Tibial nerve (tissue), 4 donors: ENCODE data around the gene PABPN1L. TPM values are rescaled to one million over a fixed set of nuclear protein-coding genes. Genes with fewer than 3 reads are reported as not detected.

Experiments
- DNase-seq, 2 donors: peaks; one replicate each; pipeline ENCODE4 v3.0.0-alpha.2; 2019; ENCODE audit warnings: low spot score in 2 of 2
- H3K27ac ChIP-seq, 4 donors: fragments of 200-600 bp; sonication (generic) in 3 of 4; one replicate each; pipeline ENCODE4 v1.5.1; 2017 to 2019; ENCODE audit warnings: mild to moderate bottlenecking in 1 of 4
- H3K27me3 ChIP-seq, 2 donors: fragments of 200-600 bp; sonication (generic) in 1 of 2; one replicate each; pipeline versions ENCODE4 v1.5.1 to v1.6.0; 2017 to 2019
- H3K36me3 ChIP-seq, 3 donors: fragments of 200-600 bp; sonication (generic); one replicate each; pipeline ENCODE4 v1.5.1; 2018 to 2019
- H3K4me1 ChIP-seq, 4 donors: fragments of 200-600 bp; sonication (generic) in 3 of 4; one replicate each; pipeline ENCODE4 v1.5.1; 2017 to 2019
- H3K4me3 ChIP-seq, 4 donors: fragments of 200-600 bp; sonication (generic) in 3 of 4; one replicate each; pipeline ENCODE4 v1.5.1; 2017 to 2019; ENCODE audit warnings: mild to moderate bottlenecking in 1 of 4, moderate library complexity in 1 of 4
- H3K9me3 ChIP-seq, 4 donors: fragments of 200-600 bp; sonication (generic) in 3 of 4; one replicate each; pipeline ENCODE4 v1.5.1; 2017 to 2019
- EP300 ChIP-seq, 2 donors: sonication (generic); formaldehyde crosslinking; IDR thresholded peaks; one replicate each; pipeline ENCODE4 v1.6.1; 2017; ENCODE audit warnings: antibody characterized with exemption in 2 of 2, mild to moderate bottlenecking in 1 of 2
- POLR2A ChIP-seq, 2 donors: fragments of 450-650 bp; IDR thresholded peaks; one replicate each; pipeline ENCODE4 v1.6.1; 2017; ENCODE audit warnings: antibody characterized with exemption in 2 of 2, mild to moderate bottlenecking in 2 of 2, moderate library complexity in 2 of 2
- WGBS, 2 donors: methylation state at CpG; one replicate each; pipeline ENCODE4 v1.1.5; 2018; 5-methylcytosine and 5-hydroxymethylcytosine counted together
- total RNA-seq, 4 donors: library from RNA; depleted of rRNA; stranded (reverse); fragments of >200 nt; gene quantifications; one replicate each; pipeline ENCODE4 v1.1.0, GENCODE V29; 2016
- TF ChIP-seq, protein P1 (sequence below), 5 experiments: fragments of 200-600 bp in 3 of 5; fragments of 450-650 bp in 2 of 5; sonication (generic) in 3 of 5; IDR thresholded peaks; one replicate each; pipeline ENCODE4 v1.5.1; 2016 to 2019; ENCODE audit warnings: antibody characterized with exemption in 5 of 5, mild to moderate bottlenecking in 3 of 5, moderate library complexity in 2 of 5

The PABPN1L gene
- total RNA-seq, 4 donors from 2014 or later, result not detected

DNA sequence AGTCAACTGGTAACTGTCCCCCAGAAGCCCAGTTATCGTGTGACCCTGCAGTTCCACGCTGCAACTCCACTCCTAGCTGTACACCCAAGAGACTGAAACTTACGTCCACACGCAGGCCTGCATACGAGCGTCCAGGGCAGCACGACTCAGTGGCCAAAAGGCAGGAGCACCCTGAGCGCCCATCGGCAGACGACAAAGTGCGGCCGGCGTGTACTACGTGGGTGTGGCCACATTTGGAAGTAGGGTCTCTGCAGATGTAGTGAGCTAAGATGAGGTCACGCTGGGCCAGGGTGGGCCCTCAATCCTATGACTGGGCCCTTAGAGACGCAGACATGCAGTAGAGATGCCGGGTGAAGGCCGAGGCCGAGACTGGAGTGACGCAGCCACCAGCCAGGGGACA is 23.2 kb downstream of the PABPN1L start:
- no peak overlapping the region for H3K4me3 ChIP-seq
- no peak for DNase-seq
- H3K9me3 ChIP-seq, result no peaks in the 10 kb centered on the region
- peaks cover 0 to 74% (median 10%) of the 10 kb centered on the region in 3 donors for H3K36me3 ChIP-seq
- no peak for TF ChIP-seq EP300 (IDR thresholded peaks at IDR 0.05)
- TF ChIP-seq POLR2A (IDR thresholded peaks at IDR 0.05), result no peak
- TF ChIP-seq, protein P1, sequence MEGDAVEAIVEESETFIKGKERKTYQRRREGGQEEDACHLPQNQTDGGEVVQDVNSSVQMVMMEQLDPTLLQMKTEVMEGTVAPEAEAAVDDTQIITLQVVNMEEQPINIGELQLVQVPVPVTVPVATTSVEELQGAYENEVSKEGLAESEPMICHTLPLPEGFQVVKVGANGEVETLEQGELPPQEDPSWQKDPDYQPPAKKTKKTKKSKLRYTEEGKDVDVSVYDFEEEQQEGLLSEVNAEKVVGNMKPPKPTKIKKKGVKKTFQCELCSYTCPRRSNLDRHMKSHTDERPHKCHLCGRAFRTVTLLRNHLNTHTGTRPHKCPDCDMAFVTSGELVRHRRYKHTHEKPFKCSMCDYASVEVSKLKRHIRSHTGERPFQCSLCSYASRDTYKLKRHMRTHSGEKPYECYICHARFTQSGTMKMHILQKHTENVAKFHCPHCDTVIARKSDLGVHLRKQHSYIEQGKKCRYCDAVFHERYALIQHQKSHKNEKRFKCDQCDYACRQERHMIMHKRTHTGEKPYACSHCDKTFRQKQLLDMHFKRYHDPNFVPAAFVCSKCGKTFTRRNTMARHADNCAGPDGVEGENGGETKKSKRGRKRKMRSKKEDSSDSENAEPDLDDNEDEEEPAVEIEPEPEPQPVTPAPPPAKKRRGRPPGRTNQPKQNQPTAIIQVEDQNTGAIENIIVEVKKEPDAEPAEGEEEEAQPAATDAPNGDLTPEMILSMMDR (IDR thresholded peaks at IDR 0.05), result no peak
- H3K4me1 ChIP-seq, result no peaks in the 10 kb centered on the region
- H3K27me3 ChIP-seq, result no peaks in the 10 kb centered on the region
- 89 to 92% methylated on average over 20 of the region's 20 CpGs for WGBS, 2 donors
- H3K27ac ChIP-seq, result no peak overlapping the region

DNA sequence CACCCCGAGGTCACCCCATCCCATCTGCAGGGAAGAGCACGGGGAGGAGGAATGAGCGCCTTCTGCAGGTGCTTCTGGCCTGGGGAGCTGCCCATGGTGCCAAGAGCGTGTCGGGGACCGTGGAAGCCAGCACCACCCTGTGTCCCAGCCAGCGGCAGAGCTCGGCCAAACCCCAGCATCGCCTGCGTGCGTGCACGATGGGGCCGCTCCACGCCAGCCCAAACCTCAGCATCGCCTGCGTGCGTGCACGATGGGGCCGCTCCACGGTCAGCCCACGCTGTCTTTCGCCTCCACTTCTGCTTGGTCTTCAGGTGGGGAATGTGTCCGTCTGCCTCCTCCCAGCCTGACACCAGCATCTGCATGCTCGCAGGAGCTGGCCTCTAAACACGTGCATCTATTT is 23.7 kb downstream of the PABPN1L start:
- TF ChIP-seq, protein P1 (IDR thresholded peaks at IDR 0.05), result no peak
- TF ChIP-seq POLR2A (IDR thresholded peaks at IDR 0.05) (no peak), EP300 (IDR thresholded peaks at IDR 0.05) (no peak)
- WGBS, 2 donors, result 90 to 92% methylated on average over 17 to 25 of the region's 25 CpGs

DNA sequence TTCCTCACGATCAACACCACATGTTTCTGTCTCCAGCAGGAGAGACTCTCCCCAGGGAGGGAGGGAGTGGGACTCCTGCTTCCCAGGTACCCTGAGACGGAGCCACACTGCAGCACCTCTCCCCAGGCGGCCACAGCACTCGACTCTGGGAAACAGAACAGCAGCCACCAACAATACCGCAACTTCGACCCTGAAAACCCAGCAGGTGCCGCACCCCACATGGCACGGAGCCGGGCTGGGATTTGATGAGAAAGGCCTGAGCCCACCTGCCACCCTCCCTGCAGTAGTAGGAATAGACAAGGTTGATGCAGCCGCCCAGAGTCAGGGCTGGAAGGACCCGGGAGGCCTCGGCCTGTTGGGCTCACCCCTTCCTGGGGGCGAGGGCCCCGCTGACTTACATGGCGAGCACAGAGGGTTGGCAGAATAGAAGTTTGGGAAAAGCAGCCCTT is 24.1 kb downstream of the PABPN1L start:
- H3K4me1 ChIP-seq, result no peaks in the 10 kb centered on the region
- H3K9me3 ChIP-seq, result no peaks in the 10 kb centered on the region
- H3K27me3 ChIP-seq, result no peaks in the 10 kb centered on the region
- DNase-seq, result no peak
- H3K27ac ChIP-seq, result no peak overlapping the region
- no peak overlapping the region for H3K4me3 ChIP-seq
- TF ChIP-seq, protein P1 (IDR thresholded peaks at IDR 0.05), result no peak
- no peak for TF ChIP-seq POLR2A (IDR thresholded peaks at IDR 0.05)
- TF ChIP-seq EP300 (IDR thresholded peaks at IDR 0.05), result no peak
- H3K36me3 ChIP-seq, result peaks cover 0 to 74% (median 10%) of the 10 kb centered on the region in 3 donors
- WGBS, 2 donors, result 78 to 96% methylated on average over 2 to 15 of the region's 15 CpGs

More for the DNA sequence above, 23.7 kb downstream of the PABPN1L start:
- Histone ChIP-seq H3K9me3 (no peaks in the 10 kb centered on the region), H3K27me3 (no peaks in the 10 kb centered on the region), H3K27ac (no peak overlapping the region), H3K4me1 (no peaks in the 10 kb centered on the region), H3K4me3 (no peak overlapping the region), H3K36me3 (peaks cover 0 to 74% (median 10%) of the 10 kb centered on the region in 3 donors)
- DNase-seq, result no peak

DNA sequence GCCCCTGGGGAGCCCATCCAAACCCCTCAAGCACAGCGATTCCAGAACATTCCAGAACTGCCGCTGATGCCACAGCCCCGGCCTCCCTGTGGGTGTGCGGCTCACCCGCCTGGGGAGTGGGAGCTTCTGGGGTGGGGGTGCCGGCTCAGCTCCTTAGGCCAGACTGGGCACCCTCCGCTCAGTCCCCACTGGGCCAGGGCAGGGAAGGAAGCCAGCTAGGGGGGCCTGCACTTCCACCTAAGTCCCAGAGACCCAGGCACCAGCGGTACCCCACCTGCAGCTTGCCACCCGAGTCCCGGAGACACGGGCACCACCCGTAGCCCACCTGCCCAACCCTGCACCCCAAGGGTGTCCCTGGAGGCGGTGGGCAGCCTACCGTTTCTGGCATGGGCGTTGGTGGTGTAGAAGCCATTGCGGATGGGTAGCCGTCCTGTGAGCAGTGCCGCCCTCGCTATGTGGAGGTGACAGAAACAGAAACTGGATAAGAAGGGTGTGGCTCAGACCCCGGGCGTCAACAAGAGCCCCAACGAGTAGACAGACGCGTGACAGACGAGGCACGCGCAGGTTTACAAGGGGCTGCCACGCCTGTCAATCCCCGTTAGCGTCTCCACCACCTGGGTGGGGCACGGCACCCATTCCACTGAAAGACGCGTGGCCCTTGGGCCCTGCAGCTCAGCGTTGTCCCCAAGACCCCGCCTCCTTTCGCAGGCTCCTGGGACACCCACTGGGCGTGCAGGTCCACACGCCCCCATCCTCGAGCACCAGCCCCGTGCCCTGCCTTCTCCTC is 24.7 kb downstream of the PABPN1L start:
- WGBS, 2 donors, result 91 to 94% methylated on average over 26 to 38 of the region's 40 CpGs
- Histone ChIP-seq H3K4me3 (no peak overlapping the region), H3K9me3 (no peaks in the 10 kb centered on the region), H3K36me3 (peaks cover 0 to 72% (median 10%) of the 10 kb centered on the region in 3 donors), H3K27me3 (no peaks in the 10 kb centered on the region), H3K27ac (no peak overlapping the region), H3K4me1 (no peaks in the 10 kb centered on the region)
- TF ChIP-seq, protein P1 (IDR thresholded peaks at IDR 0.05), result no peak
- TF ChIP-seq EP300 (IDR thresholded peaks at IDR 0.05) (no peak), POLR2A (IDR thresholded peaks at IDR 0.05) (no peak)
- no peak for DNase-seq

DNA sequence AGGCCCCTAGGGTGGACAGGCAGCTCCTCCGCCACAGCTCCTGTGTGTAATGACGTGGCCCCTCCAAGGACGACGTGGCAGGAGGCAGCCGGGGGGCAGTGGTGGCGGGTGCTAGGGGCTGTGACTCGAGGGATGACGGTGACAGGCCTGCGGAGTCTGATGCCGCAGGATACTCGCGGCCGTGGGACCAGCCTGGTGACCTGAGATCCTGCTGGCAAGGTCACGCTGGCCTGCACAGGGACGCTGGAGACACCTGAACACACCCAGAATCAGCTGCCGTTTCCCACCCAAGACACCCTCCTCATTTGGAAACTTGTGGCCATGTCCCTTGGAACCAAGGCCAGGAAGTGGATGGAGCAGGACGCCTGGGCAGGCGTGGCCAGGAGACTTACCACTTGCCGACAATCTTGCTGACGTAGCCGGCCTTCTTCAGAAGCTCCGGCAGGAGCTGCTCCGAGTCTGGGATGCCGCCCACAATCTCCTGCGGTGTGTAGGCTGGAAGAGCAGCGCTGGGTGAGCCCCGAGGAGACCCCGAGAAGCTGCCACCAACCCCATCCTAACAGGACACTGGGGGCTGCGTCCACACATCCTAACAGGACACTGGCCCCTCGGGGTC is 25.8 kb downstream of the PABPN1L start:
- no peak overlapping the region for H3K27ac ChIP-seq
- no peak for DNase-seq
- no peaks in the 10 kb centered on the region for H3K9me3 ChIP-seq
- no peak for TF ChIP-seq POLR2A (IDR thresholded peaks at IDR 0.05)
- TF ChIP-seq, protein P1 (IDR thresholded peaks at IDR 0.05), result no peak
- TF ChIP-seq EP300 (IDR thresholded peaks at IDR 0.05), result no peak
- H3K36me3 ChIP-seq, result peaks cover 0 to 76% (median 10%) of the 10 kb centered on the region in 3 donors
- H3K4me3 ChIP-seq, result no peak overlapping the region
- no peaks in the 10 kb centered on the region for H3K27me3 ChIP-seq
- H3K4me1 ChIP-seq, result no peaks in the 10 kb centered on the region
- 91 to 96% methylated on average over 15 to 18 of the region's 30 CpGs for WGBS, 2 donors
